Measurements from ENCODE around the gene MVB12B.

GRCh38 chr9:126304207-126304970 lies 22.2 kb upstream of the MVB12B start:
- no peak for TF ChIP-seq POLR2AphosphoS5 (IDR thresholded peaks at IDR 0.05; ENCODE audit: low read depth, low read length)
- TF ChIP-seq SIN3A (IDR thresholded peaks at IDR 0.05; ENCODE audit: borderline replicate concordance, insufficient read depth, low read length), result no peak
- no peak for TF ChIP-seq REST (IDR thresholded peaks at IDR 0.05; ENCODE audit: insufficient read depth in 1 of 2, low read depth in 2 of 2, low read length in 2 of 2)

All from PFSK-1 (cell line).